GM19035 (cell line): Measurements from ENCODE around the gene TRIM17.
"Not testable (repeated sequence)": the region's sequence is repeated elsewhere in the genome, so short reads cannot be mapped to it uniquely, and the experiment has no call there.

Experiments used
- ATAC-seq: cut with Tn5 transposase; IDR thresholded peaks from one replicate; pipeline ENCODE4 v1.9.1; 2021; ENCODE audit not compliant: unreplicated experiment

The TRIM17 gene

DNA sequence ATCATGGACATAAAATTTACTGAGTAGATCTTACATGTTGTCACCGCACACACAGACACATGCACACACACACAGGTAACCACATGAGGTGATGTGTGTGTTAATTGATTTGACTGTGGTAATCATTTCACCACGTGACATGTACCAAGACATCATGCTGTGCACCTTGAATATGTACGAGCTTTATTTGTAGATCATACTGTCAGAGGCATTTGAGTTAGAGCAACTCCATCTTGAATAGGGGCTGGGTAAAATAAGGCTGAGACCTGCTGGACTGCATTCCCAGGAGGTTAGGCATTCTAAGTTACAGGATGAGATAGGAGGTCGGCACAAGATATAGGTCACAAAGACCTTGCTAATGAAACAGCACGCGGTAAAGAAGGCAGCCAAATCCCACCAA lies 31.7 kb upstream of the TRIM17 start:
- ATAC-seq, result no peak

DNA sequence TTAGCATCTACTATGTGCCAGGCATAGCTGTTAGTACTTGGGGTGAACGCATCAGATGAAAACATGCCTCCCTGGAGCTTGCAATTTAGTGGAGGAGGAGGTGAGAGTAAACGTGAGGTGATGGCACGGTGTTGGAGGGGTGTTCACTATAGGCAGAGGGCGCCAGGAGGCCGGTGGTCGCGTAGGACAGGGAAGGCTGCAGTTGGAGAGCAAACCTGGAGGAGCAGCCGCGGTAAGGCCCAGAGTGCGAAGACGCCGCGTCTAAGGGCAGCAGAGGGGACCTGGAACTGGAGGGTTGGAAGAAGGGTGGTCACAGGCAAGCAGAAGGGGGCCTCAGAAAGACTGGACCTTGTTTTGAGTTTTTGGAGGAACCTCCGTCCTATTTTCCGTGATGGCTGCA lies 30.2 kb upstream of the TRIM17 start:
- no peak for ATAC-seq

DNA sequence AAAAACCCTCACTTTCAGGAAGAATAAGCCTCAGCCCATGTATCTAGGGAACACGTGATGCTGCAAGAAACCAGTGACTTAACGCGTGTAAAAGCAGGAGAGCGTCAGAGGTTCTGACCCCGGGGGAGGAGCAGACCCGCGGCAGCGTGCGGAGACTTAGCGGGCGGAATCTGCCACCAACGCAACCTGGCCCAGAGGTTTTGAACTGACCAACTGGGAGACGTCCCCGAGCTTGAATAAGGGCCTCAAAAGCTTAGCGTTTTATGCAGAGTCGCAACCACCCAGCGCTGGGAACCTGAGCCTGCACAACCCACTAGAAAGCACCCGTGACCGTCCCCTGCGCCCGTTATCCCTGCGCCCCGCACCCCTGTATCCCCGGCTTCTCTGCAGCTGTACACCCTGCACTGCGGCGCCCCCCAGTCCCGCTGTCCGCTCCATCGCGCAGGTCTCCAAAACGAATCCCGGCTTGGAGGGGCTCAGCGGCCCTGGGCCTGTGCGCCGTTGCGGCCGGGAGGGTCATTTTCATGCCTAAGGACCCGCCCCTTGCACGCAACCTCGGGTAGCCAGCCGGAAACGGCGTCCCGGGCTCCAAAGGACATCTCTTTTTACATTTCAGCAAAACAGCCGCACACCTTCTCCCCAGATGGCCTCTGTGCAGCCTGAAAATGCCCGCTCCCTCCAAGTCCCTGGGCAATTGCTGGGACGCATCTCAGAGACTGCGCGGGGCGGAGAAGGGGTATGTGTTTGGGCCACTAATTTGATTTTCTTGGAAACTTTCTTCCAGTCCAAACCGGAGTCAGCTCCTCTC lies 29.4 kb upstream of the TRIM17 start:
- peak; percentile 72 for ATAC-seq

DNA sequence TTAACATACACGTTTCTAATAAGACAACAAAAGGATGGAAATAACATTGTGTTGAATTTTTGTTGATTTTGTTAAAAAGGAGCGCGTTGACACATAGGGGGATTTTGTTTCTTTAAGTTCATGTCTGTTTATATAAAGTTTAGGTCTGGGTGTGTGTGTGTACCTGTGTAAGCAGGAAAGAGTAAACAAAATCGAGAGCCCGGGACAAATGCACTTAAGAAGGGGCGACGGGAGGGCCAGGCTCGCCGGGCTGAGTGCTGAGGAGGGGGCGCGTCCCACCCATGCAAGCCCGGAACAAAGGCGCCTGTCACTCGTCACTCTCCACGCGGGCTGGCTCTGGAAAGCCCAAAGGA lies 28.8 kb upstream of the TRIM17 start:
- no peak for ATAC-seq

DNA sequence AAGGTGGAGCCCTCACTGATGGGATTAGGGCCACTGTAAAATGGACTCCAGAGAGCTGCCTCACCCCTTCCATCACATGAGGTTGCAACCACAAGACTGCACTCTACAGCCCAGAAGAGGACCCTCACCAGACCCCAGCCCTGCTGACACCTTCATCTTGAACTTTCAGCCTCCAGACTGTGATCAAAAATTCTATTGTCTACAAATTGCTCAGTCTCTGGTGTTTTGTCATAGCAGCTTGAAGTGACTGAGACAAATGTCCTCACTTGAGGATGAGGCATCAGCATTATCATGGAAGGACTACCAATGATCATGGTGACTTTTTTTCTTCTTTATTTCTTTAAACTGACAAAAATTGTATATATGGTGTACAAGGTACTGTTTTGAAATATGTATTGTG lies 26.7 kb upstream of the TRIM17 start:
- no peak for ATAC-seq

DNA sequence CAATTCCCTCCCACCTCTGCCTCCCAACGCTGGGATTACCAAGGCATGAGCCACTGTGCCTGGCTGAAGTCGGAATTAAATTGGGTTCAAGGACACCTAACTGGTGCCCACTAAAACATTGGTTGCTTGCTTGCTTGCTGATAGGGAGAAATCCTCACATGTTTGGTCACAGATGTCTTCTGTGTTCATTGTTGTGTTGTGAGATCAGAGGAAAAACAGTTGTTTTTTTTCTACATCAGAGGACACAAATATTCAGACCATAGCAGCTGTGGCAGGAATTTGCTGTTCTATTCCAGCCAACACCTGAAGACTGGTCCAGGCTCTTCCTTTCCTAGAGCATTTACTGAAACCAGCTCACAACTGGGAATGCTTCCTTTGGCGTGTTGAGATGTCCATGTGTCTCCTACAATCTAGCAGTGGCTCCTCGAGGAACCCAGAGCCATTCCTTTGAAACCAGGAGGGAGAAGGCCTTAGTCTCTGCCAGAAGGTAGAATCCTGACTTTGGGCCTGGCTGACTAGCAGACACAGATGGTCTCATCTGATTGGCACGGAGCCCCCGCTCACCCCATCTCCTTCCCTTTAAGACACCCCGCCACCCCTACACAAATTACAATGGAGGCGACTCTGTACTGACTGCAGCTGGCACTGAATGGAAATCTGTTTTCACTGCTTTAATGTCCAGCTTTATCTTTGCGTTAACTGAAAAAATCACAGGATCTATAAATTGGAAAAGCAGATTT lies 24.3 kb upstream of the TRIM17 start:
- ATAC-seq, result no peak

DNA sequence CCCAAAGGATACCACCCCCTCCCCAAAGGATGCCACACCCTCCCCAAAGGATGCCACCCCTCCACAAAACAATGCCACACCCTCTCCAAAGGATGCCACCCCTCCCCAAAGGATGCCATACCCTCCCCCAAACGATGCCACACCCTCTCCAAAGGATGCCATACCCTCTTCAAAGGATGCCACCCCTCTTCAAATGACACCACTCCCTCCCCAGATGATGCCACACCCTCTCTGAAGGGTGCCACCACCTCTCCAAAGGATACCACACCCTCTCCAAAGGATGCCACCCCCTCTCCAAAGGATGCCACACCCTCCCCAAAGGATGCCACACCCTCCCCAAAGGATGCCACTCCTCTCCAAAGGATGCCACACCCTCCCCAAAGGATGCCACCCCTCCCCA lies 21.6 kb upstream of the TRIM17 start:
- no peak for ATAC-seq

DNA sequence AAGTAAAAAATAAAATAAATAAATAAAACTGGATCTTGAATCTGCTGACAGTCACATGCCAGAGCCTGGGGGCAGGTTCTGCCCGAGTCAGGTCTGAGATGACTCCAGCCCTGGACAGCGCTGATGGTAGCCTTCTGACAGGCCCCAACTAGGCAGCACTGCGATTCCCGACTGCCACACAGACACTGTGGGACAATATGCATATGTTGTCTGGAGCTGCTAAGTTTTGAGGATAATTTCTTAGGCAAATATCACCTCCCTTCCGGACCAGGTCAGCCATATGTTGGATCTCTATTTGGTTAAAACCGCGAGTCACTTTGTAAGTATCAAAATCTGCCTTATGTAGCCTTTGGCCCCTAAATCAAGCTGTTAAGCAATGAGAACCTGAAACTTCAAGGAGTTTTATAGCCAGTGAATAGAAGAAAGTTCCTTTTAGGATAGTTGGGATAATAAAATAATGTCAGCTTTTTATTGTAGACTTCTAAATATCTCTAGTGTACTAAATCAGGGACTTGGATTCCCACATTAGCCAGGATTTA lies 20.8 kb upstream of the TRIM17 start:
- ATAC-seq, result no peak

DNA sequence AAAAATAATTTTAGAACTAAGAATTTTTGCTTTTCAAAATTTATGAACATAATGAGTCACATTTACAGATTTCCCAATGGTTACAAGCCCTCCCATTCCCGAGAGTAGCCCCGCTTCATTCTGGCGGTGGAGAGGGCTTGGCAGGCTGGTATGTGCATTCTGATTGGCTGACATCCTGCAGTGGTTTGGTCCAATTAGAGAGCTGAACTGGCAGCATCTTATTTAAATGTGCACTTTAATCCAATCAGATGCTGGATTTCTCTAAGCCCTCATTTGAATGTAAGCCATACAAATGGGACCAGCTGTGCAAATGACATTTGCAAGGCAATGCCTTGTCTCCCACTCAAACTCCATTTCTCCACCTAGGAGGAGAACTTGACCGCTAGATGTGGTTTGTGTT lies 18.0 kb upstream of the TRIM17 start:
- no peak for ATAC-seq

DNA sequence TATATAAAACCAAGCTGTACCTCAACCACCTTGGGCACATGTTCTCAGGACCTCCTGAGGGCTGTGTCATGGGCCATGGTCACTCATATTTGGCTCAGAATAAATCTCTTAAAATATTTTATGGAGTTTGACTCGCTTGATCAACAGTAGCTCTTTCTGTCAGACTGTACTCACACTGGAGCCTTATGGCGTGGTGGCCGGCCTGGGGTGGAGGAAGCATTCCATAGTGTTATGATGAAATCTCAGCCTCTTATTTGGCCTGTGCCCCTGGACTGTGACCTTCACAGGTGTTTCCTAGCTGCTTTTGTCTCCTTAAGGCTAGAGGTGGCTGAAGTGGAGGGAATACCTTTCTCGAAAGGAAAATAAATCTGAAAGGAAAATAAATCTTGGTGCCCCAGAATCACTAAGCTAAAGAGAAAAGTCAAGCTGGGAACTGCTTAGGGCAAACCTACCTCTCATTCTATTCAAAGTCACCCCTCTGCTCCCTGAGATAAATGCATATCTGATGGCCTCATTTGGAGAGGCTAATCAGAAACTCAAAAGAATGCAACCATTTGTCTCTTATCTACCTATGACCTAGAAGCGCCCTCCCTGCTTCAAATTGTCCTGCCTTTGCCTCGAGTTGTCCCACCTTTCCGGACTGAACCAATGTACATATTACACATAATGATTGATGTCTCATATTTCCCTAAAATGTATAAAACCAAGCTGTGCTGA lies 16.8 kb upstream of the TRIM17 start:
- not testable (repeated sequence) for ATAC-seq

DNA sequence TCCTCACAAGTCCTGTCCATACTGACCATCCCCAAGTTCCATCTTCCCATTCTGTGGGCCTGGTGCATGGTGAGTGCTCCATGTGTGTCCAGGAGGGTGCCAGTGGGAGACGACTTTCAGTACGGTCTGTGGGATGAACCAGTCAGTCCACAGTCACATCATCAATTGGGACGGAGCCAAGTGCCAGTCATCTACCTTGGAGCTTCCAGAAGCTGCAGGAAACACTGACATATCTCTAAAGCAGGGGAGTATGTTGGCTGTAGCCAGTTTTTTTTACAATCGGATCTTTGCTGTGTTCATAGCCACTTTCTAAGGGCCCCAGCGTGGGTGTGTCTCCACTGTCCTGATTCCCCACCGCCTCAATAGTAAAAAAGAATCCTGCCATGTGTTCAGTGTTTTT lies 13.6 kb upstream of the TRIM17 start:
- ATAC-seq, result no peak

DNA sequence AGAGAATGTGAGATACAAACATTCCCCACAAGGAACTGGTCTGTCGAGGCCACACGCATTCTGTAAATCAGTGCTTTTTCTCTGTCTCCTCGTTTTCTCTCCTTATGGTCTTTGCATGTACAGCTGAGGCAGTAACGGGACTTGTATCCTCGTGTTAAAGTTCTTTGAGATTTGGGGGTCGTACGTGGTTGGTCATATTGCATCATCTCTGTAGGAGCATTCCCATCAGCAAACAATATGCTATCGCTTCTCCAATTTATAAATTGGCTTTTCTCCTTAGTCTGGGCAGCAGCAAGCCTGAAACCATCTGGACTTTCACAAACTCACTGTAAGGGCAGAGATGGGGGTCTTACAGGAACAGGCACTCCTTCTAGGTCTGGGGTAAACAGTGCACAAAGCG lies 13.0 kb upstream of the TRIM17 start:
- ATAC-seq, result no peak

DNA sequence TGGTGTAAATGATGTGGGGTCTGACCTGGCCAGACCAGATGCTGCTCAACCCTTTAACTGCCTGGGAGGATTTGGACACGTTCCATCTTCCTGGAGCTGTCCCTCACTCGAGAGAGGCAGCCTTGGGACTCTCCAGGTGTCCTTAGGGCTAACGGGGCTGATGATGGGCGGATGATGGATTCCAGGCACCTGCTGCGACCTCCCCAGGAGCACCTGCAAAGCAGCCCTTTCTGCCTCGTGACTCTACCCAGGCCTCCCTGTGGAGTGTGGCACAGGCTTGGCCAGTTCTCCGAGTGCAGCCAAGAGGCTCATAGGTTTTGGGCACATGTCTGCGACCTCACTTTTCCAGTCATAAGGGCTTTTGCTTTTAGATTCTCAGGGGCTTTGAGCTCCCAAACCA lies 12.3 kb upstream of the TRIM17 start:
- ATAC-seq, result no peak

DNA sequence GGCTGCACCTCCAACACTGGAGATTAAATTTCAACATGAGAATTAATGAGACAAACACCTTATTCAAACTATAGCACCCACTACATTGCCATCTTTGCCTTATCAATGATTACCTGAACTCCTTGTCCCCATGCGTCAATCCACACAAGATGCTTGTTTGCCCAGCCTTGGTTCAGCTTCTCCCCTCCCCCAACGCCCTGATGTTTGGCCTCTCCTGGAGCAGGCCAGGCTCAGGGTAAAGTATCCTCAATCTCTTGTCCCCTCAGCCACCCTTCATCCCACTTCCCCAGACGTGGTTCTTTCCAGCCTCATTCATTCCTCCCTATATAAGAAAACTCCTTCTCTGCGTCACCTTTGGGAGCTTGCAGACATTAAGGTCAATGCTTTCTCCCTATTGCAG lies 11.8 kb upstream of the TRIM17 start:
- no peak for ATAC-seq

DNA sequence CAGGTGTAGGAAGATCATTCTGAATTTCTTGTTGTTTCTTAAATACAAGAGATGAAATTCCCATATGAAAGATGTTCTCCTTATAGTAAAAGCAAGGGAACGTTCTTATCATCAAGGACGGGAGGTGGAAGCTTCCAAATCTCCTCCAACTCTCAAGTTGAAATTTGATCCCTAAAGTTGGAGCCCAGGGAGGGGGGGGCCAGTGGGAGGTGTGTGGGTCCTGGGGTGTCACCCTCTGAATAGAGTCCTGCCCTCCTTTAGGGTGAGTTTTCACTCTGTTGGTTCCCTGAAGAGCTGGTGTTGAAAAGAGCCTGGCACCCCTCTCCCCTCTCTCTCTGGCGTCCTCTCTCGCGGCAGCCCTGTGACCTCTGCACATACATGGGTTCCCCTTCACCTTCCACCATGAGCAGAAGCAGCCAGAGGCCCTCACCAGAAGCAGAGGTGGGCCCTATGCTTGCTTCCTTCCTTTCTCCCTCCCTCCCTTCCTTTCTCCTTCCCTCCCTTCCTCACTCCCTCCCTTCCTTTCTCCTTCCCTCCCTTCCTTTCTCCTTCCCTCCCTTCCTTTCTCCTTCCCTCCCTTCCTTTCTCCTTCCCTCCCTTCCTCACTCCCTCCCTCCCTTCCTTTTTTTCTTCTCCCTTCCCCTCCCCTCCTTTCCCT lies 10.0 kb upstream of the TRIM17 start:
- no peak for ATAC-seq

DNA sequence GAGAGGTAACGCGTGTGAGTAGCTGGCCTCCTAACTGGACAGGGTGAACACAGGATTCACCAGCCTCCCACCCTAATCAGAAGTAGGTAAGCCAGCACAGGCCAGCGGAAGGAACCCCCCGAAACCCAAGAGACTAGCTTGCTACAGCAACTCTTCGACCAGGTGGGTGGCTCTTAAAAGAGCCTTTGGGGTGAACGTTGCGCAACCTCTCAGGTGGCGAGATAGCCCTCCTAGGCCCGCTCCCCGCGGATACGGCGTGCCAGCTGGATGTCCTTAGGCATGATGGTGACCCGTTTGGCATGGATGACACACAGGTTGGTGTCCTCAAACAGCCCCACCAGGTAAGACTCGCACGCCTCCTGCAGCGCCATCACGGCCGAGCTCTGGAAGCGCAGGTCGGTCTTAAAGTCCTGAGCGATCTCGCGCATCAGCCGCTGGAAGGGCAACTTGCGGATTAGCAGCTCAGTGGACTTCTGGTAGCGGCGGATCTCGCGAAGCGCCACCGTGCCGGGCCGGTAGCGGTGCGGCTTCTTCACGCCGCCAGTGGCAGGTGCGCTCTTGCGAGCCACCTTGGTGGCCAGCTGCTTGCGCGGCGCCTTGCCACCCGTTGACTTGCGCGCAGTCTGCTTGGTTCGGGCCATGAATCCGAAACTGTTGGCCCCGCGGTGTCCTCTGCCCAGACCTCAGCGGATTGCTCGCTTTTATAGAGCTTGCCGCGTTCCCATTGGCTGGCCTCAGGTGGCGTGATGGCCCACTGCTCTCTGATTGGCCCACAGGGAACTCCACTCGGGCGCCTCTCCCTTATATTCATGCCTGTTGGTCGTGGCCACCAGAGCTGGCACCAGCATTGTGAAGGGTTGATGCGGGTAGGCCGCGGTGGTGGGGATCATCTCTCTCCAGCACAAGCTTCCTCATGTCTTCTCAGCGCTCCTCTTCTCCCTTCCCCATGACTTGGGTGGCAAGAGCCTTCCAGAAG lies 8.3 kb upstream of the TRIM17 start:
- ATAC-seq, result no peak

DNA sequence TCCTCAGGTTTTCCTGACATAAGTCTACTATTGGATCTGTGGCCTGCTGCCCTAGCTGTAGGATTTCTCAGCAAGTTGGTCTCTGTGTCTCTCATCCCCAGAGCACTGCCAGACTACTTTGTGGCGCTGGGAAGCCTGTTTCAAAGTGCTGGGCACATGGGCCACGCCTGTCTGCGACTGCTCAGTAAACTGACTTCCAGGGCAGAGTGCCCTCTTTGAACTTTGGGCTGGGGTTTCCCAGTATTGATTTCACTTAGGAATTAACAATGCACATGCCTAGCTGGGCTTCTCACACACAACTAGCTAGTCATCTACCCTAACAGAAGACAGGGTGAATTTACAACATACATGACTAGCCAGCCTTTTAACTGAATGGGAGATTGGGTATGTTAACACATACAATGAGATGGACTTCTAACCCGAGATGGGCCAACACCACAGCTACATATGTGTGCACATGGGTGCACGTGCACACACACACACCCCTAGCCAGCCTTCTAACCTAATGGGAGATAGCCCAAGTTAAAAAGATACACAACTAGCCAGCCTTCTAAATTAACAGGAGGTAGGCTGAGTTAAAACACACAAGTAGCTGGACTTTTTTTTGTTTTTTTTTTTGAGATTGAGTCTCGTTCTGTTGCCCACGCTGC lies 6.9 kb upstream of the TRIM17 start:
- no peak for ATAC-seq

DNA sequence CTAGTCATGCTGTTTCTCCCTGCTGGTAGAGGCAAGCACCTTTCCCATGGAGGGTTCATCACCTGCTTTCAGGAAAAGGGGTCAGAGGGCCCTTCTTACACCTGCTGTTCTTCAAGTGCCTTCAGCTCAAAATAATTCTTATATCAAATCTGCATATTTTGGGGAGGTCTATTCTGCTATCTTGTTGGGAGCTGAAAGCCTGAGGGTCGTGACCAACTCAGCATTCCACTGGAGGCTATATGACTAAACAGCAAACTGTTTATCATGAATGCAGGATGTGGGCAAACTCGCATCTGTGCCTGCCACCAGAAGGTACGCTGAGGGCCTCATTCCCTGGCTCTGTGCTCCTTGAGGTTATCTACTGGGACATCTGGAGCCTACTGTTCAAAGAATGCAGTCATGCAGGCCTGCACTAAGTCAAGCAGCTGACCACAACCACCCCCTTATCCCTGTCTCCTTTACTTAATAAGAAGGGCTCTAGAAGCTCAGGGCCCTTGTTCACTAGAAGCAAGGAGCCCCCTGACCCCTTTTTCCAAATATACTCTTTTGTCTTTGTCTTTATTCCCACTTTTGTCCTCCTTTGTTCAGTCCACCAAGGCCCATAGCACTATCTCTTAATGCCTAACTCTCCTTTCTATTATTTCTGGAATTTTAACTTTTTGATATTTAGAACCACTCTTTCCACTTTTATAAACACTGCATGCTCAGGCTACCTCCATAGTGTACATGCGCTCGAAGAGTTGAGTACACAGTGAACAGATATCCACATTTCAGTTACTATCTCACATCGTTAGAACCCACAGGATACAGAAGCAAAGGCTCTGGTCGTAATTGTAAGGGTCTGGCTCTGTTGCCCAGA lies 4.5 kb upstream of the TRIM17 start:
- ATAC-seq, result no peak
